Dermis blood vessel endothelial cell (primary cell): Measurements from ENCODE around the gene ALPK3. TPM values are rescaled to one million over a fixed set of nuclear protein-coding genes. Genes with fewer than 3 reads are reported as not detected.
A peak's percentile ranks its signal among the peaks of the same experiment; 100 is the strongest.
"Not testable (repeated sequence)": the region's sequence is repeated elsewhere in the genome, so short reads cannot be mapped to it uniquely, and the experiment has no call there.

Experiments used
- DNase-seq: peaks from one replicate; pipeline ENCODE4 v3.0.0; 2010
- total RNA-seq: library from RNA; depleted of rRNA; stranded (reverse); fragments of >200 nt; gene quantifications from 2 replicates; pipeline ENCODE4 v1.2.3, GENCODE V29; 2014

Gene ALPK3
- total RNA-seq, 1 donor from 2014 or later: 38.8 TPM

GRCh38 chr15:84877701-84878100 lies 60.5 kb downstream of the ALPK3 start:
- DNase-seq: not testable (repeated sequence)

GRCh38 chr15:84878504-84878903 lies 61.3 kb downstream of the ALPK3 start:
- peak; percentile 65 for DNase-seq

GRCh38 chr15:84879088-84879780 lies 62.1 kb downstream of the ALPK3 start:
- DNase-seq: no peak

- no peak for DNase-seq
Measured at GRCh38 chr15:84880007-84880406, 62.9 kb downstream of the ALPK3 start.

GRCh38 chr15:84880822-84881519 lies 63.8 kb downstream of the ALPK3 start:
- no peak for DNase-seq

- DNase-seq: no peak
Measured at GRCh38 chr15:84881520-84881830, 64.3 kb downstream of the ALPK3 start.

GRCh38 chr15:84883466-84883865 lies 66.3 kb downstream of the ALPK3 start:
- no peak for DNase-seq

- no peak for DNase-seq
Measured at GRCh38 chr15:84883916-84884781, 67.0 kb downstream of the ALPK3 start, which contains the start of gene SLC28A1. Gene SLC28A1 (plus strand): TSS chr15:84884662. CDS start chr15:84887761, 3,099 bp downstream.

GRCh38 chr15:84885801-84886200 lies 68.6 kb downstream of the ALPK3 start:
- DNase-seq: no peak

- no peak for DNase-seq
Measured at GRCh38 chr15:84886211-84886983, 69.2 kb downstream of the ALPK3 start.

- DNase-seq: no peak
Measured at GRCh38 chr15:84886984-84887299, 69.8 kb downstream of the ALPK3 start.

- DNase-seq: no peak
Measured at GRCh38 chr15:84887938-84888337, 70.8 kb downstream of the ALPK3 start.

- no peak for DNase-seq
Measured at GRCh38 chr15:84888639-84889038, 71.5 kb downstream of the ALPK3 start.

GRCh38 chr15:84889313-84889990 lies 72.3 kb downstream of the ALPK3 start:
- DNase-seq: no peak

- DNase-seq: no peak
Measured at GRCh38 chr15:84889991-84890669, 73.0 kb downstream of the ALPK3 start.

- DNase-seq: no peak
Measured at GRCh38 chr15:84890670-84891162, 73.6 kb downstream of the ALPK3 start.

- DNase-seq: no peak
Measured at GRCh38 chr15:84891339-84891738, 74.2 kb downstream of the ALPK3 start.

GRCh38 chr15:84892786-84893307 lies 75.7 kb downstream of the ALPK3 start:
- DNase-seq: no peak

- no peak for DNase-seq
Measured at GRCh38 chr15:84893607-84894006, 76.5 kb downstream of the ALPK3 start.

- no peak for DNase-seq
Measured at GRCh38 chr15:84894736-84895425, 77.7 kb downstream of the ALPK3 start.
